Thyroid gland (tissue), 4 donors: ENCODE data around the gene IFI44. TPM values are rescaled to one million over a fixed set of nuclear protein-coding genes. Genes with fewer than 3 reads are reported as not detected.

Experiments
- DNase-seq, 2 donors: peaks; one replicate each; pipeline ENCODE4 v3.0.0-alpha.2; 2019
- H3K27ac ChIP-seq, 3 donors: fragments of 200-600 bp; sonication (generic); 1 replicate in 2 of 3; 2 replicates in 1 of 3; pipeline ENCODE4 v1.5.1; 2016 to 2019; ENCODE audit warnings: mild to moderate bottlenecking in 1 of 3, moderate library complexity in 1 of 3
- H3K27me3 ChIP-seq: fragments of 200-600 bp; sonication (generic); one replicate; pipeline ENCODE4 v1.5.1; 2019
- H3K36me3 ChIP-seq, 2 donors: fragments of 200-600 bp; sonication (generic); one replicate each; pipeline ENCODE4 v1.5.1; 2016 to 2019
- H3K4me1 ChIP-seq, 2 donors: fragments of 200-600 bp; sonication (generic); one replicate each; pipeline ENCODE4 v1.5.1; 2017 to 2019
- H3K4me3 ChIP-seq, 3 donors: fragments of 200-600 bp; sonication (generic); replicated peaks in 1 of 3; 1 replicate in 2 of 3; 2 replicates in 1 of 3; pipeline ENCODE4 v1.5.1; 2016; ENCODE audit warnings: mild to moderate bottlenecking in 1 of 3
- H3K9me3 ChIP-seq: fragments of 200-600 bp; sonication (generic); one replicate; pipeline ENCODE4 v1.5.1; 2017
- POLR2A ChIP-seq, 2 donors: fragments of 450-650 bp; IDR thresholded peaks; one replicate each; pipeline ENCODE4 v1.6.1; 2017; ENCODE audit warnings: antibody characterized with exemption in 2 of 2, mild to moderate bottlenecking in 2 of 2, moderate library complexity in 1 of 2
- WGBS, 2 donors: methylation state at CpG; one replicate each; pipeline ENCODE4 v1.1.5; 2017; 5-methylcytosine and 5-hydroxymethylcytosine counted together
- intact Hi-C: fragments of 100-400 bp; cut with DNase I; formaldehyde crosslinking; loops from one replicate; pipeline ENCODE4 v1.15.1; 2023
- total RNA-seq, 4 donors: library from RNA; depleted of rRNA; stranded (reverse); fragments of >200 nt; gene quantifications; one replicate each; pipeline ENCODE4 v1.2.3, GENCODE V29; 2016
- TF ChIP-seq, protein P1 (sequence below), 6 experiments: fragments of 200-600 bp in 3 of 6; fragments of 450-650 bp in 3 of 6; sonication (generic) in 3 of 6; IDR thresholded peaks; one replicate each; pipeline ENCODE4 v1.5.1; 2016 to 2019; ENCODE audit warnings: antibody characterized with exemption in 6 of 6, mild to moderate bottlenecking in 2 of 6, inconsistent platforms in 1 of 6, moderate library complexity in 1 of 6

IFI44 gene
- total RNA-seq, 4 donors from 2014 or later, result 23.5 to 58.7 (median 34.8) TPM

DNA sequence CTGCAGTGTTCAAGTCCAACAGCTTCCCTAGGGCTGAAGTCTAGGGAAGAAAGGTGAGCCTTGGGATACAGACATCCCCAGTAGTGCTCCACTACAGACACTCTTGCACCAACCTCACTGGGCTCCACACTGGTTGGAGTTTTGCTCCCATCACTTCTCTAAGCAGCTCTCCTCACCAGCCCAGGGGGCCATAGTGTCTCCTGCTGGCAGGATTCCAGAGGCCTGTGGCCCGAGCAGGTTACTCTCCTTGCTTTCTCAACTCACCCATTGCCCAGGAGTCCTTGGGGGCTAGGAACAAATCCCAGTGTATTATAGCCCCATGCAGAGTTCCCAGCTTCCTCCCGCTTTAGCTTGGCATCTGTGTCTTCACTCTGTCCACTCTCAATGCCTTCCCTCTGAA lies 52.8 kb downstream of the IFI44 start:
- no peak for DNase-seq
- intact Hi-C loops, result no loop called here
- no peak overlapping the region for H3K4me3 ChIP-seq
- no peaks in the 10 kb centered on the region for H3K36me3 ChIP-seq
- H3K27me3 ChIP-seq, result no peaks in the 10 kb centered on the region
- 63 to 71% methylated on average over 2 of the region's 2 CpGs for WGBS, 2 donors
- H3K27ac ChIP-seq, result no peak overlapping the region
- H3K4me1 ChIP-seq, result no peaks in the 10 kb centered on the region
- TF ChIP-seq, protein P1, sequence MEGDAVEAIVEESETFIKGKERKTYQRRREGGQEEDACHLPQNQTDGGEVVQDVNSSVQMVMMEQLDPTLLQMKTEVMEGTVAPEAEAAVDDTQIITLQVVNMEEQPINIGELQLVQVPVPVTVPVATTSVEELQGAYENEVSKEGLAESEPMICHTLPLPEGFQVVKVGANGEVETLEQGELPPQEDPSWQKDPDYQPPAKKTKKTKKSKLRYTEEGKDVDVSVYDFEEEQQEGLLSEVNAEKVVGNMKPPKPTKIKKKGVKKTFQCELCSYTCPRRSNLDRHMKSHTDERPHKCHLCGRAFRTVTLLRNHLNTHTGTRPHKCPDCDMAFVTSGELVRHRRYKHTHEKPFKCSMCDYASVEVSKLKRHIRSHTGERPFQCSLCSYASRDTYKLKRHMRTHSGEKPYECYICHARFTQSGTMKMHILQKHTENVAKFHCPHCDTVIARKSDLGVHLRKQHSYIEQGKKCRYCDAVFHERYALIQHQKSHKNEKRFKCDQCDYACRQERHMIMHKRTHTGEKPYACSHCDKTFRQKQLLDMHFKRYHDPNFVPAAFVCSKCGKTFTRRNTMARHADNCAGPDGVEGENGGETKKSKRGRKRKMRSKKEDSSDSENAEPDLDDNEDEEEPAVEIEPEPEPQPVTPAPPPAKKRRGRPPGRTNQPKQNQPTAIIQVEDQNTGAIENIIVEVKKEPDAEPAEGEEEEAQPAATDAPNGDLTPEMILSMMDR (IDR thresholded peaks at IDR 0.05), result no peak
- TF ChIP-seq POLR2A (IDR thresholded peaks at IDR 0.05), result no peak
- no peaks in the 10 kb centered on the region for H3K9me3 ChIP-seq

DNA sequence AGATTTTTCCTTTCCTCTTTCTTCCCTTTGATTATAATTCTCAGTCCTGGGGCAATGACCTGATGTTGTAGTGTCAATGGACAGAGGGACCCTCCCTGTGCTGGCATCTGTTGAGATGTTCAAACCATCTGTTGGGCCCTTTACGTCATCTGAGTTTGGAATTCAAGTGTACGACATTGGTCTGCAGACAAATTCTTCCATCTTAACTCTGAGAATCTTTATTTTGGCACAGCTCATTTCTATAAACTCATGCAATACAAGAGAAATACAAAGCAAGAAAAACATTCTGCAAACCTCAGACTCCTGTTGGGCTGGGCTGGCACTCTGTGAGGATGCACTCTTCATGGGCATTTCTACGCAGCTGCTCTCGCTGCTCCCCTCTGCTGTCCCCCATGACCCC lies 54.2 kb downstream of the IFI44 start:
- Histone ChIP-seq H3K4me3 (no peak overlapping the region), H3K27ac (no peak overlapping the region), H3K36me3 (no peaks in the 10 kb centered on the region), H3K9me3 (no peaks in the 10 kb centered on the region), H3K27me3 (no peaks in the 10 kb centered on the region), H3K4me1 (no peaks in the 10 kb centered on the region)
- 64 to 80% methylated on average over 4 of the region's 4 CpGs for WGBS, 2 donors
- TF ChIP-seq, protein P1 (IDR thresholded peaks at IDR 0.05), result no peak
- no peak for TF ChIP-seq POLR2A (IDR thresholded peaks at IDR 0.05)
- DNase-seq, result no peak
- intact Hi-C loops, result no loop called here

- DNase-seq, result no peak
- no peaks in the 10 kb centered on the region for H3K9me3 ChIP-seq
- TF ChIP-seq, protein P1 (IDR thresholded peaks at IDR 0.05), result no peak
- no peak for TF ChIP-seq POLR2A (IDR thresholded peaks at IDR 0.05)
- H3K4me1 ChIP-seq, result no peaks in the 10 kb centered on the region
- H3K36me3 ChIP-seq, result no peaks in the 10 kb centered on the region
- 48 to 54% methylated on average over 3 of the region's 3 CpGs for WGBS, 2 donors
- H3K27ac ChIP-seq, result no peak overlapping the region
- H3K4me3 ChIP-seq, result no peak overlapping the region
- intact Hi-C loops, result no loop called here
- H3K27me3 ChIP-seq, result no peaks in the 10 kb centered on the region
Observed at GRCh38 chr1:78712467-78713051, 62.9 kb downstream of the IFI44 start.

- Histone ChIP-seq H3K9me3 (no peaks in the 10 kb centered on the region), H3K36me3 (no peaks in the 10 kb centered on the region), H3K27ac (no peak overlapping the region), H3K4me3 (no peak overlapping the region), H3K27me3 (no peaks in the 10 kb centered on the region), H3K4me1 (no peaks in the 10 kb centered on the region)
- intact Hi-C loops, result no loop called here
- TF ChIP-seq, protein P1 (IDR thresholded peaks at IDR 0.05), result no peak
- no peak for TF ChIP-seq POLR2A (IDR thresholded peaks at IDR 0.05)
- no peak for DNase-seq
Observed at GRCh38 chr1:78713297-78713696, 63.7 kb downstream of the IFI44 start.

Other genes with a start within 250 kb of the IFI44 start
- 1 to 10 TPM in 2 of 4 donors, under 1 TPM in 2; 0.67 to 1.9 (median 1.2) TPM for gene PTGFR, start 158.9 kb upstream of the IFI44 start, total RNA-seq
- 10 to 100 TPM in 2 of 4 donors, 1 to 10 TPM in 2; 8.1 to 22.9 (median 12.2) TPM for gene IFI44L, start 29.4 kb upstream of the IFI44 start, total RNA-seq